T-helper 1 cell treated with Interleukin-12 subunit alpha and Interleukin-12 subunit beta and Interleukin-4 antibody, amounts not matched to agents 30 μg/mL and 1 μg/mL, for 36 hours (primary cell): Measurements from ENCODE around the gene COG7.

ENCODE experiments used
- H3K27ac Mint-ChIP-seq: one replicate; pipeline ENCODE4 v1.8.0; 2021; ENCODE audit warnings: mild to moderate bottlenecking, mixed read lengths
- H3K27me3 Mint-ChIP-seq: one replicate; pipeline ENCODE4 v1.8.0; 2021; ENCODE audit warnings: low read depth, mixed read lengths
- H3K36me3 Mint-ChIP-seq: one replicate; pipeline ENCODE4 v1.8.0; 2021; ENCODE audit warnings: low read depth, mixed read lengths
- H3K4me1 Mint-ChIP-seq: one replicate; pipeline ENCODE4 v1.8.0; 2021; ENCODE audit warnings: low read depth, mixed read lengths
- H3K4me3 Mint-ChIP-seq: one replicate; pipeline ENCODE4 v1.8.0; 2021; ENCODE audit warnings: mild to moderate bottlenecking, moderate library complexity, mixed read lengths
- H3K9me3 Mint-ChIP-seq: one replicate; pipeline ENCODE4 v1.8.0; 2021; ENCODE audit warnings: mixed read lengths

The COG7 gene

DNA sequence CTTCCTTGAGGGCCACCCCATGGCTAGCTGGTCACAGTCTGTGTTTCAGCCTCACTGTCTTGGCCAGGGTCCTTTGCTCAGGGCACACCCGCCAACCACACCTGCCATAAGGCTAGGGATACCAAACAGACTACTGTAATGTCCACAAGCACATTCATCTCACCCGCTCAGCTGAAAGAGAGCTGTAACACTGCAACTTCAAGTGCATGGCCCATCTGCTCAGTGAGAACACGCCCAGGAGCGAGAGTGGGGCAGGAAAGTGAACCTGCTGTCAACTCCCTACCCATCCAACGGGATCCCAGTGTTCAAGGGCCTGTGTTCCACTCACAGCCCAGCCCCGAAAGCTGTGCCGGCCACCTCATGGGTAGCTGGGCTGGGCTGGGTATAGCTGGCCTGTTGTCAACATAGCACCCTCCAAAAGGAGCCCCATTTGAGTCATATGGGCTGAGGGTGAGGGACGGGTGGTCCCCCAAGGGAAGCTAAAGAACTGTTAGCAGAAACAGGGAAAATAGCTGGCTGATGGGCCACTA, 95.2 kb downstream of the COG7 start:
- H3K36me3 Mint-ChIP-seq = no peaks in the 10 kb centered on the region
- H3K9me3 Mint-ChIP-seq = no peaks in the 10 kb centered on the region
- no peaks in the 10 kb centered on the region for H3K4me1 Mint-ChIP-seq
- no peak overlapping the region for H3K4me3 Mint-ChIP-seq
- no peak overlapping the region for H3K27ac Mint-ChIP-seq
- H3K27me3 Mint-ChIP-seq = no peaks in the 10 kb centered on the region

- no peaks in the 10 kb centered on the region for H3K9me3 Mint-ChIP-seq
- H3K4me1 Mint-ChIP-seq = no peaks in the 10 kb centered on the region
These were observed 96.0 kb downstream of the COG7 start for GRCh38 chr16:23356941-23357340.

DNA sequence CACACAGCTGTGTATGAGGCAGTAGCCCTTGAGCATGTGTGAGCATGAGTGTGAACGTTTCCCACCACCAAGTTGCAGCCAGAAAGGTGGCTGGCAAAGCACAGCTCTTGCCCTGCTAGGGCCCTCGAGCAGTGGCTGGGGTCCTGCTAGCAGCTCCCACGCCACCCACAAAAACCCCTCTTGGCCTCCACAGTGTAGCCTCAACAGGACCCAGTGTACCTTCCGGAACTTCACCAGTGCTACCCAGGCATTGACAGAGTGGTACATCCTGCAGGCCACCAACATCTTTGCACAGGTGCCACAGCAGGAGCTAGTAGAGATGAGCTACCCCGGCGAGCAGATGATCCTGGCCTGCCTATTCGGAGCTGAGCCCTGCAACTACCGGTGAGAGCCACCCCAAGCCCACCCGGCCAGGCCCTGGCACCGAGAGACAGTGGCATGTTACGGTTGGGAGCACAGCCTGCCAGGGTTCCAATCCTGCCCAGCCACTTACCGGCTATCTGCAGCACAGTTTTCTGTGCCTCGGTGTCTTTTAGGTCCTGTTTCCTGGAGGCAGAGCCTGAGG, 97.8 kb downstream of the COG7 start:
- no peaks in the 10 kb centered on the region for H3K4me1 Mint-ChIP-seq
- no peaks in the 10 kb centered on the region for H3K27me3 Mint-ChIP-seq
- no peaks in the 10 kb centered on the region for H3K9me3 Mint-ChIP-seq
- H3K27ac Mint-ChIP-seq = no peak overlapping the region
- no peaks in the 10 kb centered on the region for H3K36me3 Mint-ChIP-seq
- no peak overlapping the region for H3K4me3 Mint-ChIP-seq

More at GRCh38 chr16:23356941-23357340, 96.0 kb downstream of the COG7 start:
- no peaks in the 10 kb centered on the region for H3K36me3 Mint-ChIP-seq
- no peak overlapping the region for H3K4me3 Mint-ChIP-seq
- H3K27ac Mint-ChIP-seq = no peak overlapping the region
- H3K27me3 Mint-ChIP-seq = no peaks in the 10 kb centered on the region

- Mint-ChIP-seq H3K27me3 (no peaks in the 10 kb centered on the region), H3K4me1 (no peaks in the 10 kb centered on the region), H3K36me3 (no peaks in the 10 kb centered on the region), H3K9me3 (no peaks in the 10 kb centered on the region), H3K4me3 (no peak overlapping the region), H3K27ac (no peak overlapping the region)
These were observed 98.7 kb downstream of the COG7 start for GRCh38 chr16:23354246-23354645.

DNA sequence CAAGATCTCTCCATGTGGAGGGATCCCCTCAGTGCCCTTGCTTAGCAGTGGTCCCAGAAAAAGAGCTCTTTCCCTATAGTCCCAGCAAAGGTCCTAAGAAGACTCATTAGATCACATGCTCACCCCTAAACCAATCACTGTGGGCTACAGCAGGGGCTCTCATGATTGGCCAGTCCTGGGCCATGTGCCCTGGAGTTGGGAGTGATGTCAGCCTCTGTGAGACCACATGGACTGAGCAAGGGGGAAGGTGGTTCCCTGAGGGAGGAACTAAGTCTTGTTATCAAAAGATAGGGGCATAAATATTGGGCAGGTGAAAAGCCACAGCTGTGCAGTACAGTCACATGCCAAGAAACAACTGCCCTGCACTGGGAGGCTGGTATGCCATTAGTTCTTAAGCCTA, 99.5 kb downstream of the COG7 start:
- H3K4me1 Mint-ChIP-seq = no peaks in the 10 kb centered on the region
- H3K27ac Mint-ChIP-seq = no peak overlapping the region
- no peaks in the 10 kb centered on the region for H3K36me3 Mint-ChIP-seq
- no peaks in the 10 kb centered on the region for H3K9me3 Mint-ChIP-seq
- no peaks in the 10 kb centered on the region for H3K27me3 Mint-ChIP-seq
- H3K4me3 Mint-ChIP-seq = no peak overlapping the region

GRCh38 chr16:23351360-23351759, 101.6 kb downstream of the COG7 start:
- H3K4me3 Mint-ChIP-seq = no peak overlapping the region
- no peaks in the 10 kb centered on the region for H3K4me1 Mint-ChIP-seq
- H3K36me3 Mint-ChIP-seq = no peaks in the 10 kb centered on the region
- no peaks in the 10 kb centered on the region for H3K27me3 Mint-ChIP-seq
- H3K27ac Mint-ChIP-seq = no peak overlapping the region
- H3K9me3 Mint-ChIP-seq = no peaks in the 10 kb centered on the region

DNA sequence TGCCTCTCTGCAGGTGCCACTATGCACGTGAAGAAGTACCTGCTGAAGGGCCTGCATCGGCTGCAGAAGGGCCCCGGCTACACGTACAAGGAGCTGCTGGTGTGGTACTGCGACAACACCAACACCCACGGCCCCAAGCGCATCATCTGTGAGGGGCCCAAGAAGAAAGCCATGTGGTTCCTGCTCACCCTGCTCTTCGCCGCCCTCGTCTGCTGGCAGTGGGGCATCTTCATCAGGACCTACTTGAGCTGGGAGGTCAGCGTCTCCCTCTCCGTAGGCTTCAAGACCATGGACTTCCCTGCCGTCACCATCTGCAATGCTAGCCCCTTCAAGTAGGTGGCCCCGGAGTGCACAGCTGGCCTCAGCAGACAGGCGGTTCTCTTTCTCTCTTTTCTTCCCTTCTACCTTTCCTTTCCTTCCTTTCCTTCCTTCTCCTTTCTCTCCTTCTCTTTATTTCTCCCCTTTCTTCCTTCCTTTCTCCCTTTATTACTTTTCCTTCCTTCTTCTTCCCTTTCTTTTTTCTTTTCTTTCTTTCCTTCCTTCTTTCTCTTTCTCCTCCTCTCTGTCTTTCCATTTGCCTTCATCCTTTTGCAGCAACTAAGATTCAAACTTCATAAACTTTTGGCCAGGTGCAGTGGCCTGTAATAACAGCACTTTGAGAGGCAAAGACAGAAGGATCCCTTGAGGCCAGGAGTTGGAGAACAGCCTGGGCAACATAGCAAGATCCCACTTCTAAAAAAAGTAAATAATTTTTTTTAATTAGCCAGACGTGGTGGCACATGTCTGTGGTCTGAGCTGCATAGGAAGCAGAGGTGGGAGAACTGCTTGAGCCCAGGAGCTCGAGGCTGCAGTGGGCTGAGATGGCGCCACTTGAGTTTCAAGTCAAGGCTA, 104.2 kb downstream of the COG7 start:
- Mint-ChIP-seq H3K36me3 (no peaks in the 10 kb centered on the region), H3K9me3 (no peaks in the 10 kb centered on the region), H3K4me1 (no peaks in the 10 kb centered on the region), H3K27ac (no peak overlapping the region), H3K27me3 (no peaks in the 10 kb centered on the region), H3K4me3 (no peak overlapping the region)

- Mint-ChIP-seq H3K9me3 (no peaks in the 10 kb centered on the region), H3K4me3 (no peak overlapping the region), H3K27me3 (peaks cover 10% of the 10 kb centered on the region)
These were observed 107.8 kb downstream of the COG7 start for GRCh38 chr16:23345237-23345636.

DNA sequence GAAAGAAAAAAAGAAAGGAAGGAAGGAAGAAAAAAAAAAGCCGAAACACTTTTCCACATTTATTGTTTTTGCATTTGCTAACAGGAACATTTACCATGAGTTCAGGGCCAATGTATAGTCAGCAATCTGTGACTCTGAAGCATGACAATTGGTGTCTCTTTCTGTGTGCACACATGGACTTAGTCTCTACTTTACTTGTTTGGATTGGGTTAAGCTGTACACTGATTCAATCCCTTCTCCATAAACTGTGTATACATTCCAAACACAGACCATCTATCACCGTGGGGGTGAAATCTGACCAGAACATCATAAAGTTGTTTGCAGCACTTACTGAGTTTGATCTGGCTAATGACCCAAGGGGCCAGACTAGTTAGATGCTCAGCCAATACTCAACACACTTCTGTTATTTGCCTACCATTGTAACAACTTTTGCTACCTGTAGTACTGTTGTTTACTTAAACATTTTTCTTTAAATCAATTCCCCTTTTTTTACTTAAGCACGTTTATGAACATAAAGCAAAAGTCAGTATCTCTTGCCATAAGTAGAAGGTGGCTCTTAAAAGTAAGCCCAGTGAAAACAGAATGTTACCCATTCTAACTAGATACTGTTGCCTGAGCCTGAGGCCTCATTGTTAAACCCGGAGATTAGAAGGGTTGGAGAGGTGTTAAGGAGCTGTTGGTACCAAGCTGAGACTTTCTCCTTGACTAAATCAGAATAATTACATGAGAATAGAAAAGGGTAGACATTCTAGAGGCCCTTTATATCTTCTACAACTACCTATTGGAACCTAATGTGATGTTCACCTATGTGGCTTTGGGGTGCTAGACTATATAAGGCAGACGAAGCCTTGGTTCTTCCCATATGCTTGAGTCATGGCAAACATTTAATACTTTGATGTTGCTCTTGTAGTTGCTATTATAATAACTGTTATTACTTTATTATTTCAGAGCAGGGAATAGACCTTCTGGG, 109.1 kb downstream of the COG7 start:
- no peaks in the 10 kb centered on the region for H3K4me1 Mint-ChIP-seq
- H3K27me3 Mint-ChIP-seq = peaks cover 10% of the 10 kb centered on the region
- no peaks in the 10 kb centered on the region for H3K9me3 Mint-ChIP-seq
- H3K4me3 Mint-ChIP-seq = no peak overlapping the region
- H3K36me3 Mint-ChIP-seq = no peaks in the 10 kb centered on the region
- no peak overlapping the region for H3K27ac Mint-ChIP-seq

More at GRCh38 chr16:23345237-23345636, 107.8 kb downstream of the COG7 start:
- H3K4me1 Mint-ChIP-seq = no peaks in the 10 kb centered on the region
- no peak overlapping the region for H3K27ac Mint-ChIP-seq
- no peaks in the 10 kb centered on the region for H3K36me3 Mint-ChIP-seq

DNA sequence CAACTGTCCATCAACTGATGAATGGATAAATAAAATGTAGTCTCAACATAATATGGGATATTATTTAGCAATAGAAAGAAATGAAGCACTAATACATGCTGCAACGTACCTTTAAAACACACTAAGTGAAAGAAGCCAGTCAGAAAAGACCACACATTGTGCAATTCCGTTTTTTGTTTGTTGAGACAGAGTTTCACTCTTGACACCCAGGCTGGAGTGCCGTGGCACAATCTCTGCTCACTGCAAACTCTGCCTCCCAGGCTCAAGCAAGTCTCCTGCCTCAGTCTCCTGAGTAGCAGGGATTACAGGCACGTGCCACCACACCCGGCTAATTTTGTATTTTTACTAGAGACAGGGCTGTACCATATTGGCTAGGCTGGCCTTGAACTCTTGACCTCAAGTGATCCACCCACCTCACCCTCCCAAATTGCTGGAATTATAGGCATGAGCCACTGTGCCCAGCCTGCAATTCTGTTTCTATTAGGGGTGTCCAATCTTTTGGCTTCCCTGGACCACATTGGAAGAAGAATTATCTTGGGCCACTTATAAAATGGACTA, 110.8 kb downstream of the COG7 start:
- no peaks in the 10 kb centered on the region for H3K4me1 Mint-ChIP-seq
- H3K27me3 Mint-ChIP-seq = peaks cover 10% of the 10 kb centered on the region
- H3K9me3 Mint-ChIP-seq = no peaks in the 10 kb centered on the region
- no peak overlapping the region for H3K27ac Mint-ChIP-seq
- H3K36me3 Mint-ChIP-seq = no peaks in the 10 kb centered on the region
- no peak overlapping the region for H3K4me3 Mint-ChIP-seq

GRCh38 chr16:23339787-23340186, 113.2 kb downstream of the COG7 start:
- Mint-ChIP-seq H3K27ac (no peak overlapping the region), H3K27me3 (peaks cover 10% of the 10 kb centered on the region), H3K4me3 (no peak overlapping the region), H3K4me1 (no peaks in the 10 kb centered on the region), H3K36me3 (no peaks in the 10 kb centered on the region), H3K9me3 (no peaks in the 10 kb centered on the region)
